ENCODE results near the gene NEK6. TPM values are rescaled to one million over a fixed set of nuclear protein-coding genes. Genes with fewer than 3 reads are reported as not detected.
A peak's percentile ranks its signal among the peaks of the same experiment; 100 is the strongest.

The NEK6 gene
- 26.4 and 32.5 TPM in 2 replicates for total RNA-seq

DNA sequence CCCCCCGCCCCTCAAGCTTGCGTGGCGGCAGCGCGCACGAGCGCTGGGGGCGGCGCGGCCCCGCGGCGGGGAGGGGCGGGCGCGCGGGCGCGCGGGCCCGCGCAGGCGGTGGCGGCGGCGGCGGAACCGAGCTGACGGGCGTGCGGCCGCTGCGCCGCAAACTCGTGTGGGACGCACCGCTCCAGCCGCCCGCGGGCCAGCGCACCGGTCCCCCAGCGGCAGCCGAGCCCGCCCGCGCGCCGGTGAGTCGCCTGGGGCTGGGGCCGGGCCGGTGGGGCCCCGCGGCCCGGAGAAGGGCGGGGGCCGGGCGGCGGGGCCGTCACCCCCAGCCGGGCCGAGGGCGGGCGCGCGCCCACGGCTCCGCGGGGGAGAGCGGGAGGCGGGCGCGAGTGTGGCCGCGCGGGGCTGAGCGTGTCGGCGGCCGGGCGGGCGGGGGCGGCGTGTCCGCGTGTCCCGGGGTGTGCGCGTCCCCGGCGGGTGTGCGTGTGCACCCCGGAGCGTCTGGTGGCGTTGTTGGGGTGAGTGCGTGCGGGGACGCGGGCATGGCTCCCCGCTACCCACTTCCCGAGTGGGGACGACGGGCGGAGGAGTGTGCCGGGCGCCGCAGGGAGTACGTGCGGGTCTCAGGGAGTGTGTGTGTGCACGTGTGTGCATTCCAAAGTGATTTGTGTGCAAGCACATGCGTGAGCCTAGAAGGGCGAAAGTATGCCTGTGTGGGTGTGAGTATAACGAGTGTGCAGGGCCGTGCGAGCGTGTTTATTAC, at the start of gene NEK6:
Gene NEK6, plus strand, starts transcription at position 106 of the 763 bp plus-strand sequence. CDS start 44,016 bp downstream, outside the sequence.
- H3K27me3 Mint-ChIP-seq = peaks cover 47% of the 10 kb centered on the region
- peak within 1 kb of the TSS; percentile 93 for H3K27ac Mint-ChIP-seq
- no peaks in the 10 kb centered on the region for H3K9me3 Mint-ChIP-seq
- intact Hi-C loops (cut with micrococcal nuclease) = loop anchor here (2.0 kb wide), 1 partner anchor 131 kb away; no protein-coding TSS in a partner anchor
- peaks cover 58% of the 10 kb centered on the region for H3K4me1 Mint-ChIP-seq
- peaks cover 7% of the 10 kb centered on the region for H3K36me3 Mint-ChIP-seq (ENCODE audit: low read depth)
- H3K4me3 Mint-ChIP-seq = peak within 1 kb of the TSS; percentile 94
- peak; percentile 77 for DNase-seq

- no peaks in the 10 kb centered on the region for H3K27me3 Mint-ChIP-seq
- peaks cover 5% of the 10 kb centered on the region for H3K9me3 Mint-ChIP-seq
- peak overlapping the region; percentile 59 for H3K27ac Mint-ChIP-seq
- H3K4me3 Mint-ChIP-seq = peak overlapping the region; percentile 37
- H3K36me3 Mint-ChIP-seq (ENCODE audit: low read depth) = peaks cover 12% of the 10 kb centered on the region
- intact Hi-C loops (cut with micrococcal nuclease) = loop anchor here (10.0 kb wide), 1 partner anchor 1804 kb away; no protein-coding TSS in a partner anchor
- peaks cover 64% of the 10 kb centered on the region for H3K4me1 Mint-ChIP-seq
- DNase-seq = peak; percentile 73
These were observed 49.2 kb upstream of the NEK6 start for GRCh38 chr9:124208571-124208970.

DNA sequence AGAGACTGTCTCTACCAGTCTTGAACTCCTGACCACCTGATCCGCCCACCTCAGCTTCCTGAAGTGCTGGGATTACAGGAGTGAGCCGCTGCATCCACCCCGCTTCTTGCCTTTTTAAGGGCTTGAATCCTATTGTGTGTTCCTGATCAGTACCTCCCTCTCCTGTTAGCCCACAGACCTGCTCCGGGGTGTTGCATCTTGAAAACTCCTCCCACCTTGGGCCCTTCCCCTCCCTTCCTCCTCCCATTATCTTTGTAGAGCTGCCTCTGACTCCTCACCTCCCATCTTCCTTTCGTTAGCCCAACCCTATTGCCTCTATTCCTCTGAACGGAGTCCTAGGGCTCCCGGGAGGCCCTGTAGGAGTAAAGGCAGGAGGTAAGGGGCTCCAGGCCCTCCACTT, 48.5 kb upstream of the NEK6 start:
- H3K4me3 Mint-ChIP-seq = no peak overlapping the region
- peaks cover 59% of the 10 kb centered on the region for H3K4me1 Mint-ChIP-seq
- peak overlapping the region; percentile 12 for H3K27ac Mint-ChIP-seq
- H3K9me3 Mint-ChIP-seq = peaks cover 5% of the 10 kb centered on the region
- no peak for DNase-seq
- intact Hi-C loops (cut with micrococcal nuclease) = loop anchor here (10.0 kb wide), 1 partner anchor 1804 kb away; no protein-coding TSS in a partner anchor
- H3K36me3 Mint-ChIP-seq (ENCODE audit: low read depth) = peaks cover 9% of the 10 kb centered on the region
- H3K27me3 Mint-ChIP-seq = no peaks in the 10 kb centered on the region

GRCh38 chr9:124209774-124210173, 48.0 kb upstream of the NEK6 start:
- peak overlapping the region; percentile 12 for H3K27ac Mint-ChIP-seq
- H3K4me1 Mint-ChIP-seq = peaks cover 63% of the 10 kb centered on the region
- peaks cover 5% of the 10 kb centered on the region for H3K9me3 Mint-ChIP-seq
- H3K36me3 Mint-ChIP-seq (ENCODE audit: low read depth) = peaks cover 9% of the 10 kb centered on the region
- H3K4me3 Mint-ChIP-seq = no peak overlapping the region
- H3K27me3 Mint-ChIP-seq = no peaks in the 10 kb centered on the region
- DNase-seq = no peak
- intact Hi-C loops (cut with micrococcal nuclease) = loop anchor here (1.0 to 10.0 kb wide), 4 partner anchors 7 to 1805 kb away; no protein-coding TSS in a partner anchor

- Mint-ChIP-seq H3K4me1 (peaks cover 67% of the 10 kb centered on the region), H3K27me3 (no peaks in the 10 kb centered on the region), H3K9me3 (peaks cover 5% of the 10 kb centered on the region), H3K4me3 (peak overlapping the region; percentile 17), H3K27ac (peak overlapping the region; percentile 75), H3K36me3 (ENCODE audit: low read depth) (peaks cover 9% of the 10 kb centered on the region)
- DNase-seq = no peak
- intact Hi-C loops (cut with micrococcal nuclease) = loop anchor here (1.0 to 2.0 kb wide), 3 partner anchors 8 to 44 kb away; no protein-coding TSS in a partner anchor
These were observed 47.1 kb upstream of the NEK6 start for GRCh38 chr9:124210697-124211096.

GRCh38 chr9:124212381-124213050, 45.2 kb upstream of the NEK6 start:
- Mint-ChIP-seq H3K27ac (peak overlapping the region; percentile 53), H3K4me3 (no peak overlapping the region), H3K4me1 (peaks cover 72% of the 10 kb centered on the region), H3K9me3 (peaks cover under 1% of the 10 kb centered on the region), H3K36me3 (ENCODE audit: low read depth) (peaks cover 2% of the 10 kb centered on the region), H3K27me3 (no peaks in the 10 kb centered on the region)
- DNase-seq = no peak
- intact Hi-C loops (cut with micrococcal nuclease) = no loop called here

- no peak overlapping the region for H3K4me3 Mint-ChIP-seq
- H3K27ac Mint-ChIP-seq = no peak overlapping the region
- H3K9me3 Mint-ChIP-seq = no peaks in the 10 kb centered on the region
- intact Hi-C loops (cut with micrococcal nuclease) = no loop called here
- no peak for DNase-seq
- H3K4me1 Mint-ChIP-seq = peaks cover 75% of the 10 kb centered on the region
- H3K27me3 Mint-ChIP-seq = no peaks in the 10 kb centered on the region
- H3K36me3 Mint-ChIP-seq (ENCODE audit: low read depth) = peaks cover 2% of the 10 kb centered on the region
These were observed 44.4 kb upstream of the NEK6 start for GRCh38 chr9:124213396-124213795.

- Mint-ChIP-seq H3K27ac (peak overlapping the region; percentile 62), H3K9me3 (no peaks in the 10 kb centered on the region), H3K4me3 (no peak overlapping the region), H3K4me1 (peaks cover 75% of the 10 kb centered on the region), H3K36me3 (ENCODE audit: low read depth) (peaks cover 2% of the 10 kb centered on the region), H3K27me3 (no peaks in the 10 kb centered on the region)
- intact Hi-C loops (cut with micrococcal nuclease) = no loop called here
- DNase-seq = no peak
These were observed 43.6 kb upstream of the NEK6 start for GRCh38 chr9:124214116-124214515.

- H3K27ac Mint-ChIP-seq = peak overlapping the region; percentile 65
- H3K4me3 Mint-ChIP-seq = no peak overlapping the region
- peaks cover 71% of the 10 kb centered on the region for H3K4me1 Mint-ChIP-seq
- no peak for DNase-seq
- H3K27me3 Mint-ChIP-seq = no peaks in the 10 kb centered on the region
- H3K9me3 Mint-ChIP-seq = no peaks in the 10 kb centered on the region
- intact Hi-C loops (cut with micrococcal nuclease) = no loop called here
- no peaks in the 10 kb centered on the region for H3K36me3 Mint-ChIP-seq (ENCODE audit: low read depth)
These were observed 43.0 kb upstream of the NEK6 start for GRCh38 chr9:124214596-124215367.

DNA sequence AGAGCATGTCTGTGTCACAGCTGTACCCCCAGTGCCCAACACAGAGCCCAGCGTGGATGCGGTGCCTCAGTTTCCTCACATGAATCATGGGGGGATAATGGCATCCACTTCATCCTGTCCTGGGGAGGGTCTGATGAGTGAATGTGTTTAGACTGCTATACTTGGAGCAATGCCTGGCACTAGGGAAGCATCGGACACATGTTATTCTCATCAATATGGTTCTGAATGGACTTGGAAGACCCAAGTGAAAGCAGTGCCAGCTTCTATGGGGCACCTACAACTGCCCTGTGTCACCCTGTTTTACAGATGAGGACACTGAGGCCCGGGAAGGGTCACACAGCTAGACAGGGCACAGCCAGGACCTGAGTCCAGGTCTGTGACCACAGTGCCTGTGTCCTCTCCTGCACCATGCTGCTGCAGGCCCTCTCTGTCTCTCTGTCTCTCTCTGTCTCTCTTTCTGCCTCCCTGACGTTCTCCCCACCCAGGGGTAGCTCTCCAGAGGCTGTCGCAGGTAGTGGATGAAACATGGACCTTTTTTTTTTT, 42.3 kb upstream of the NEK6 start:
- Mint-ChIP-seq H3K9me3 (no peaks in the 10 kb centered on the region), H3K36me3 (ENCODE audit: low read depth) (no peaks in the 10 kb centered on the region), H3K4me3 (no peak overlapping the region), H3K27ac (peak overlapping the region; percentile 93), H3K27me3 (no peaks in the 10 kb centered on the region), H3K4me1 (peaks cover 69% of the 10 kb centered on the region)
- no peak for DNase-seq
- intact Hi-C loops (cut with micrococcal nuclease) = no loop called here

DNA sequence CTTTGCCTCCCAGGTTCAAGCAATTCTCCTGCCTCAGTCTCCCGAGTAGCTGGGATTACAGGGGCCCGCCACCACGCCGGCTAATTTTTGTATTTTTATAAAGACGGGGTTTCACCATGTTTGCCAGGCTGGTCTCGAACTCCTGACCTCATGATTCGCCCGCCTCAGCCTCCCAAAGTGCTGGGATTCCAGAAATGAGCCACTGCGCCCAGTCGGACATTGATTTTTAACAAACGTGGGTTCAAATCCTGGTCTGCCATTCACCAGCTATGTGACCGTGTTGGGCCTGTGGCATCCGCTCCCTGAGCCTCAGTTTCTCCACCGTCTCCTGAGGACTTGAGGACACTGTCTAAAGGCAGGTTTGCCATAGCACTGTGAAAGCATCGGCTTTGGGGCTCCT, 41.8 kb upstream of the NEK6 start:
- peaks cover 68% of the 10 kb centered on the region for H3K4me1 Mint-ChIP-seq
- intact Hi-C loops (cut with micrococcal nuclease) = loop anchor here (1.0 to 2.0 kb wide), 3 partner anchors 14 to 71 kb away; no protein-coding TSS in a partner anchor

GRCh38 chr9:124216474-124217176, 41.1 kb upstream of the NEK6 start:
- Mint-ChIP-seq H3K9me3 (no peaks in the 10 kb centered on the region), H3K4me3 (peak overlapping the region; percentile 71), H3K36me3 (ENCODE audit: low read depth) (no peaks in the 10 kb centered on the region), H3K27me3 (peaks cover 2% of the 10 kb centered on the region), H3K4me1 (peaks cover 65% of the 10 kb centered on the region), H3K27ac (peak overlapping the region; percentile 93)
- intact Hi-C loops (cut with micrococcal nuclease) = loop anchor here (1.0 to 2.0 kb wide), 3 partner anchors 14 to 70 kb away; no protein-coding TSS in a partner anchor
- peak; percentile 85 for DNase-seq

More for the DNA sequence above, 41.8 kb upstream of the NEK6 start:
- DNase-seq = no peak
- Mint-ChIP-seq H3K36me3 (ENCODE audit: low read depth) (no peaks in the 10 kb centered on the region), H3K9me3 (no peaks in the 10 kb centered on the region), H3K27me3 (no peaks in the 10 kb centered on the region), H3K27ac (peak overlapping the region; percentile 93), H3K4me3 (peak overlapping the region; percentile 71)
